HG02840 (cell line): ENCODE results near the gene GPT2.
A peak's percentile ranks its signal among the peaks of the same experiment; 100 is the strongest.

Experiments used
- ATAC-seq: cut with Tn5 transposase; IDR thresholded peaks from one replicate; pipeline ENCODE4 v1.9.1; 2021; ENCODE audit warnings: mild to moderate bottlenecking, moderate library complexity, moderate number of reproducible peaks; ENCODE audit not compliant: unreplicated experiment, low FRiP score

Gene GPT2

DNA sequence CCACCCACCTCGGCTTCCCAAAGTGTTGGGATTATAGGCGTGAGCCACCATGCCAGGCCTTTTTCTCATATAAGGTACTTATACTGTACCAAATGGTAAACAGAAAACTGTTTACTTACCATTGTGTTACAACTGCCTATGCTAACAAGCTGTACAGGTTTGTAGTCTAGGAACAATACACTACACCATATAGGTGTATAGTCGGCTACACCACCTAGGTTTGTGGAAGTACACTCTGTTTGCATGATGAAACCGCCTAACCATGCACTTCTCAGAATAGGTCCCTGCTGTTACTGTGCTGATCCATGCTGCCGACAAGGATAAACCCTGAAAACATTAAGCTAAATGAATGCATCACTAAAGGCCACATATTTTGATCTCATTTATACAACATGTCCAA lies 70.4 kb downstream of the GPT2 start:
- no peak for ATAC-seq

DNA sequence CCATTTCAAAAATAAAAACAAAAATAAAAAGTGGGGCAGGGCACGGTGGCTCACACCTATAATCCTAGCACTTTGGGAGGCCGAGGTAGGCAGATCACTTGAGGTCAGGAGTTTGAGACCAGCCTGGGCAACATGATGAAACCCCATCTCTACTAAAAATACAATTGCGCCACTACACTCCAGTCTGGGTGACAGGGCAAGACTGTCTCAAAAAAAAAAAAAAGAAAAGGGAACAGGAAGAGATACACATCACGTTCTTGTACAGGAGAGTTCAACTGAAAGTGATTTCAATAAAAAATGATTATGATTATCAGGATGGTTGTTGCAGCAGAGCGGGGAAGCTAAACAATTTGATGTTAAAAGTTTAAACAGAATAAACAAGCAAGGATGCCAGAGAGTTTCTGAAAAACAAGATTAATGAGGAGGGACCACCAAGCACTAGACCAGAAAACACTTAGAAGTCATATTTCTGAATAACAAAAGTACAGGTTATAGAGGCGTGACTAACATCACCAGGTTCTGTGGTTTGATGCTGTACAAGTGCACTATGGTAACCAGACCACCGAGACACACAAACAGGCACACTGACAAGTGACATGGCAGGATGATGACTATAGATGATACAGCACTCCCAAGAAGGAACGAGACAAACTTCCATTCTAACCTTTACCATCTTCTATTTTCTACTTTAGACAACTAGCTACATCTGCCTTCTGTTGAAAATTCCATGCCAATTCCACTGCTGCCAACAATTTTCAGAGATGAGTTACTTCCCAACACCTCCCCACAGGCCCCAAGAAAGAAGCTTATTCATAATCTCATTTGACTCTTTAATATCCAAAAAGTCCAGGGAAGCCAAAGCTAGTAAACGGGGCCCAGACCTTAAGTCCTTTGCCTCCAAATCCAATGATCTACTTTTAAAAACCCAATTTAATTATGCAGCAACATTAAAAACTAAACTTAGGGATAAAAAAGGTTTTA lies 77.5 kb downstream of the GPT2 start:
- no peak for ATAC-seq

GRCh38 chr16:46962629-46963028 lies 78.5 kb downstream of the GPT2 start:
- ATAC-seq, result no peak

GRCh38 chr16:46968063-46968435 lies 83.9 kb downstream of the GPT2 start:
- ATAC-seq, result no peak

DNA sequence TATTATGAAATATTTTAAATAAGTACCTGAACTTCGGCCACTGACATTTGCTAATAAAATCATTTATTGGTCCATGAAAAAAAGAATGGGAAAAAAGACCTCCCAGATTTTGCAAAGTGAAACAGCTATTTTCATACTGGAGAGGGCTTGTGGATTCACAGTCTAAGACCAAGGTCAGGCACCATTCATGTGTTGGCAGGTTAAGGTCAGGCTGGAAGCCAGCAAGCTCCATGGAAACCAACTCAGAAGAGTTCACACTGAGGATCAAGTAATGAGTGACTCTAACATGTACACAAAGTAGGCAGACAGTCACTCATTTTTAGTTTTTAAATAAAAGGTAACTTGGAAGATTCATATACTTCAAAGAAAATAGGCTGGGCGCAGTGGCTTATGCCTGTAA lies 85.9 kb downstream of the GPT2 start:
- ATAC-seq, result no peak

DNA sequence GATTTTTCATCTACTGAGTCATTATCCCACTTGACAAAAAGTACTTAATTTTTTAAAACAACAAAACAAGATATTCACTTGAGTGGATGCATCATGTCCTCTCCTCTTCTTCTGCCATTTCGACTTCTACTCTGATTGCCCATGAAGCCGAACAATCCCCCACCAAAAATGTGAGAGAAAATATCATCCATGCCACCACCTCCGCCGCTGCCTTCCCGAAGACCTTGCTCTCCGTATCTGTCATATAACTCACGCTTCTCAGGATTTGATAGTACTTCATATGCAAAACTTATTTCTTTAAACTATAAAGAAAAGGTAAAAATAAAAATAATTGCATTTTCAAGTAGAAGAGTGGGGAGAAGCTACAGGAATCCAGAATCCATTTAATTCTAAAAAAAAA lies 87.1 kb downstream of the GPT2 start:
- ATAC-seq, result no peak

DNA sequence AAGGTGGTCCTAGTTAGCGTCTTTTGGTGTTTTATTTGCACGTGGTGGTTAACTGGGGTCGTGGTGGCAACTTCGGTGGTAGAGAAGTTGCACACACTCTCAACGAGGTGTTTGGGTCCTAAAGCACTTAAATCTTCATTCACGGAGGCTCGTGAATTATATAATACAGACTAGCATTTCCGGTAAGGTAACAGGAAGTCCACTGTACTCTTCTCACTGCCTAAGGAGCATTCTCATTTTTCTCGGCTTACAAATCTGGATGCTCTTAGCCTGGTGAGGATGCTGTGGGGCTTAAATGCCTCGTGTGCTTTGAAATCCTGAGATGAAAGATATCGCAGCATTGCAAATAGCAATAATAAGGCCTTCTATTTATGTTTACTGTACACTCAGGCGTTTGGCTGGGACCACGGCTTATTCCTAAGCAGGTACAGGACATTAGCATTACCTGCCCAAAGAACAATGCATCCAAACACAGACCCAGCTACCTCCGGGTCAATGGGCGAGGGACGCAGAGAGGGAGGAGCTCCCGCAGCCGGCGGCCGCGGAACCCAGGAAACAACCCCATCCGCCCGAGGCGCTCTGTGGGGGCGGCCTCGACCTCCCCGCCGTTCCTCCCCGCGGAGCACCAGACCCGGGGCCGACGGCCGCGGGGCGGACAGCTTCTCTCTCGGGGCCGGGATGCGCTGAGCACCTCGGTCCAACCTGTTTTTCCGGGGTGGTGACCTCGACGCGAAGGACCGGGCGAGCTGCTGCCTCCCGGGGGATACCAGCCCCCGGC lies 88.5 kb downstream of the GPT2 start:
- ATAC-seq, result peak; percentile 43

- peak; percentile 84 for ATAC-seq
Measured at GRCh38 chr16:46973207-46973995, 89.2 kb downstream of the GPT2 start, which contains the start of gene DNAJA2. TSS of gene DNAJA2 (minus strand) at chr16:46973674. CDS start at chr16:46973572, 102 bp downstream.

GRCh38 chr16:46973996-46974324 lies 89.8 kb downstream of the GPT2 start:
- no peak for ATAC-seq

DNA sequence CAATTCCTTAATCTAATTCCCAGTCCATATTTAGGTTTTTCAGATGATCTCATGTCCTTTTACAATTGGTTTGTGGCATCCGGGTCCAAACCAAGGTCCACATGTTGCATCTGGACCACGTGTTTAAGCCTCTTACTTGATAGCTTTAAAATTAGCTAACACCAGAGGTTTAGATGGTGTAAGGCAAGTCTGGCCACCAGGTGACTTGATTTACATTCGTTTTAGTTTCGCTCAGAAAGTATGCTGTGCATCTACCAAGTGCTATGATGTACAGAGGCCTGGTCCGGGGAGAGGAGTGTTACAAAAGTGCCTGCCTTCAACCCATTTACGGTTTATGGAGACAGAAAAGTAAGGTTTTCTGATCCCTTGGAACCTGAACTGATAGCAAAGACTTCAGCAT lies 90.2 kb downstream of the GPT2 start:
- no peak for ATAC-seq

DNA sequence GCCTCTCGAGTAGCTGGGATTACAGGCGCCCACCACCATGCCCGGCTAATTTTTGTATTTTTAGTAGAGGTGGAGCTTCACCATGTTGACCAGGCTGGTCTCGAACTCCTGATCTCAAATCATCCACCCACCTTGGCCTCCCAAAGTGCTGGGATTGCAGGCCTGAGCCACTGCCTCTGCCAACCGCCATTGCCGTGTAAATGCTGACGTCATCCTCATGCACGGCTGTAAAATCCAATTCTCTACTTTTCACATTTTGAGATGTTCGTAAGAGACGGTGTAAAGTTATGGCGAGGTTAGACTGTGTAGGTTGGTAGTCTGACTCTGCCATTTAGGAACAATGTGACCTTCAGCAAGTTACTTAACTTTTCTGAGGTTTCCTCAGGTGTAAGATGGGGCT lies 91.0 kb downstream of the GPT2 start:
- ATAC-seq, result no peak

DNA sequence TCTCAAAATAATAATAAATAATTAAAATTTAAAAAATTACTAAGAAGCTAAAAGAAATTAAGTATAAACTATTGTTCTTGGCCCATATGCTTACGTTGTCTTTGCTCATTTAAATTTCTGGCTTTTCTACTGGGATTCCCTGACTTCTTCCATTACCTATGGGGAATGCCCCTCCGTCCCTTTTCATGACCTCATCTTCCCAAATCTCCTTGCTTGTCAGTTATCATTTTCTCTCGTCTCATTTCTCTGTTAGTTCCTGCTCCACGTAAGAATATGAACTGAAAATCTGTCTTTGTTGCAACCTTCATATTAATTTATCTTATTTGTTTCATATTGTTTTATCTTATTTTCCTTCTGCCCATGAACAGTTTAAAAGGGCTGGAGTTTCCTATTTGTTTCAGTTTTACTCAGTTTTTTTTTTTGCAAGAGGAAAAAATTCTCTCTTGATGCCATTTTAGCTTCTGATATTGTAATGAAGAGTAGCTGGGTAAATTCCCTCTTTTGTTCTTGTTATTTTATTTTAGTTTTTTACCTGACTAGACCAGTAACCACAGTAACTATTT lies 91.8 kb downstream of the GPT2 start:
- no peak for ATAC-seq

DNA sequence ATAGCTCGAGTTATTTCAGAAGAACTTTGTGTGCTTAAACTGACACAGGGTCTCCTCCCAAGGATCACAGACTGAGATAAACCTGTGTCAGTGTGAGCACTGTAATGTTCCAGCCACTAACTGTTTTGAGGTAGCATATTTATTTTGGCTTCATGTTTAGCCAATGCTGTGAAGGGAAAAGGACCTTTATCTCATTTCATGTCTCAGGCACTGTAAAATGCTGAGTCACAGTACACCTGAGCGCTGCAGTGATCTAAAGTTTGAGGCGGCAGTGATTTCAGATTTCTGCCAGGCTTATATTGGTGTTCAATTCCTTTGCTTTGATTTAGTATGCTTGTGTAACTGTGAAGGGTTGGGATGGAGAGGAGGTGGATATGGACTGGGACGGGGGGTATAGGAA lies 92.4 kb downstream of the GPT2 start:
- no peak for ATAC-seq
